Measurements from ENCODE around the gene ZP4. TPM values are rescaled to one million over a fixed set of nuclear protein-coding genes. Genes with fewer than 3 reads are reported as not detected.

Gene ZP4
- total RNA-seq, 2 experiments from 2014 or later: not detected

GRCh38 chr1:237879195-237879594, 11.5 kb downstream of the ZP4 start:
- H3K36me3 Mint-ChIP-seq (ENCODE audit: low read depth): no peaks in the 10 kb centered on the region
- ChIA-PET POLR2A (no interaction called here), CTCF (no interaction called here)
- Histone ChIP-seq H3K4me3 (ENCODE audit: low read length) (no peak overlapping the region), H3K36me3 (ENCODE audit: insufficient read depth, low read length) (no peaks in the 10 kb centered on the region), H3K27ac (ENCODE audit: low read depth in 1 of 2, low read length in 2 of 2) (no peak overlapping the region), H3K27me3 (ENCODE audit: control insufficient read depth in 1 of 2, insufficient read depth in 2 of 2, low read length in 2 of 2) (no peaks in the 10 kb centered on the region), H3K4me1 (ENCODE audit: insufficient read depth, low read length) (no peaks in the 10 kb centered on the region), H3K9me3 (ENCODE audit: control insufficient read depth in 1 of 2, insufficient read depth in 1 of 2, low read length in 2 of 2) (no peaks in the 10 kb centered on the region)
- H3K27me3 Mint-ChIP-seq: no peaks in the 10 kb centered on the region
- intact Hi-C loops (cut with DNase I, micrococcal nuclease): no loop called here
- no peak for DNase-seq
- TF ChIP-seq, protein P1, sequence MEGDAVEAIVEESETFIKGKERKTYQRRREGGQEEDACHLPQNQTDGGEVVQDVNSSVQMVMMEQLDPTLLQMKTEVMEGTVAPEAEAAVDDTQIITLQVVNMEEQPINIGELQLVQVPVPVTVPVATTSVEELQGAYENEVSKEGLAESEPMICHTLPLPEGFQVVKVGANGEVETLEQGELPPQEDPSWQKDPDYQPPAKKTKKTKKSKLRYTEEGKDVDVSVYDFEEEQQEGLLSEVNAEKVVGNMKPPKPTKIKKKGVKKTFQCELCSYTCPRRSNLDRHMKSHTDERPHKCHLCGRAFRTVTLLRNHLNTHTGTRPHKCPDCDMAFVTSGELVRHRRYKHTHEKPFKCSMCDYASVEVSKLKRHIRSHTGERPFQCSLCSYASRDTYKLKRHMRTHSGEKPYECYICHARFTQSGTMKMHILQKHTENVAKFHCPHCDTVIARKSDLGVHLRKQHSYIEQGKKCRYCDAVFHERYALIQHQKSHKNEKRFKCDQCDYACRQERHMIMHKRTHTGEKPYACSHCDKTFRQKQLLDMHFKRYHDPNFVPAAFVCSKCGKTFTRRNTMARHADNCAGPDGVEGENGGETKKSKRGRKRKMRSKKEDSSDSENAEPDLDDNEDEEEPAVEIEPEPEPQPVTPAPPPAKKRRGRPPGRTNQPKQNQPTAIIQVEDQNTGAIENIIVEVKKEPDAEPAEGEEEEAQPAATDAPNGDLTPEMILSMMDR (IDR thresholded peaks at IDR 0.05): no peak
- no peak overlapping the region for H3K4me3 Mint-ChIP-seq
- H3K9me3 Mint-ChIP-seq: peaks cover 2% of the 10 kb centered on the region
- no peaks in the 10 kb centered on the region for H3K4me1 Mint-ChIP-seq (ENCODE audit: low read depth)
- no peak overlapping the region for H3K27ac Mint-ChIP-seq
- ATAC-seq (ENCODE audit: poor library complexity): no peak

DNA sequence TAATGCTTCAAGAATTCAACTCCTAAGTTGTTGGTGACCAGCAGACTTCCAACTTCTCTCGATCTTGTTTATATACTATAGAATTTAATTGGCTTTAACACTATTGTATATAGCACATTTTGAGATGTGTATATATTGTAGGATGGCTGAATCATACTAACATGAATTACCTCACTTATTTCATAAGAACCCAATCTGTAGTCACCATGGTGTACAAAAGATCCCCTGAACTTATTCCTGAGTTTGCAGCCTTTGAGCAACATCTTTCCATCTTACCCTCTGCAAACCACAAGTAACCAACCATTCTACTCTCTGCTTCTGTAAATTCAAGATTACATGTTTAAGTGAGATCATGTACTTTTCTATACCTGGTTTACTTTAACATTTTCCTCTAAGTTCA, 12.3 kb downstream of the ZP4 start:
- intact Hi-C loops (cut with DNase I, micrococcal nuclease): no loop called here
- TF ChIP-seq, protein P1 (IDR thresholded peaks at IDR 0.05): no peak
- H3K27ac Mint-ChIP-seq: no peak overlapping the region

DNA sequence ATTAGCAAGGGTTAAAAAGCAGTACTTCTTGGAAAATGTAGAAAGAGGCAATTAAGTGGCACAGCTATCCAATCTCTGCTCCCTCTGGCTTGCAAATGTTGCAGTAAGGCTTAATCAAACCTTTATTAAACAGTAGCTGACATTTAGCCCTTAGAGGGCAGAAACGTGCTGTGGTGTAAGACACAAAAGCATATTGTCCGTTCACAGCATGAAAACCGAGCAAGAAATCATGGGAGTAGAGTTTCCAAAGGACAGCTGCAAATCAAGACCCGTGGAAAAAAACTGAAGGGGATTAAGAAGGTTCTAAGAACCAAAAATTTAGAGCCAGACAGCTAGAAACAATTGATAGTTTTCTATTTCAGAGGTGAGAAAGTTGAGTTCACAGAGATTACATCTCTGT, 13.1 kb downstream of the ZP4 start:
- Histone ChIP-seq H3K27ac (ENCODE audit: low read depth in 1 of 2, low read length in 2 of 2) (no peak overlapping the region), H3K4me3 (ENCODE audit: low read length) (no peak overlapping the region), H3K4me1 (ENCODE audit: insufficient read depth, low read length) (no peaks in the 10 kb centered on the region), H3K9me3 (ENCODE audit: control insufficient read depth in 1 of 2, insufficient read depth in 1 of 2, low read length in 2 of 2) (no peaks in the 10 kb centered on the region), H3K27me3 (ENCODE audit: control insufficient read depth in 1 of 2, insufficient read depth in 2 of 2, low read length in 2 of 2) (no peaks in the 10 kb centered on the region), H3K36me3 (ENCODE audit: insufficient read depth, low read length) (no peaks in the 10 kb centered on the region)
- Mint-ChIP-seq H3K9me3 (peaks cover under 1% of the 10 kb centered on the region), H3K4me1 (ENCODE audit: low read depth) (no peaks in the 10 kb centered on the region), H3K4me3 (no peak overlapping the region), H3K27ac (no peak overlapping the region), H3K27me3 (no peaks in the 10 kb centered on the region), H3K36me3 (ENCODE audit: low read depth) (no peaks in the 10 kb centered on the region)
- POLR2A ChIA-PET: no interaction called here
- no peak for DNase-seq
- TF ChIP-seq, protein P1 (IDR thresholded peaks at IDR 0.05): no peak
- intact Hi-C loops (cut with DNase I, micrococcal nuclease): no loop called here
- ATAC-seq (ENCODE audit: poor library complexity): no peak
- CTCF ChIA-PET: no interaction called here

More for the DNA sequence above, 12.3 kb downstream of the ZP4 start:
- Mint-ChIP-seq H3K4me1 (ENCODE audit: low read depth) (no peaks in the 10 kb centered on the region), H3K9me3 (peaks cover 2% of the 10 kb centered on the region), H3K36me3 (ENCODE audit: low read depth) (no peaks in the 10 kb centered on the region), H3K27me3 (no peaks in the 10 kb centered on the region), H3K4me3 (no peak overlapping the region)
- H3K27me3 ChIP-seq (ENCODE audit: control insufficient read depth in 1 of 2, insufficient read depth in 2 of 2, low read length in 2 of 2): no peaks in the 10 kb centered on the region
- CTCF ChIA-PET: no interaction called here
- ATAC-seq (ENCODE audit: poor library complexity) (no peak), DNase-seq (no peak)
- no peaks in the 10 kb centered on the region for H3K9me3 ChIP-seq (ENCODE audit: control insufficient read depth in 1 of 2, insufficient read depth in 1 of 2, low read length in 2 of 2)
- POLR2A ChIA-PET: no interaction called here
- H3K4me1 ChIP-seq (ENCODE audit: insufficient read depth, low read length): no peaks in the 10 kb centered on the region
- H3K4me3 ChIP-seq (ENCODE audit: low read length): no peak overlapping the region
- no peak overlapping the region for H3K27ac ChIP-seq (ENCODE audit: low read depth in 1 of 2, low read length in 2 of 2)
- no peaks in the 10 kb centered on the region for H3K36me3 ChIP-seq (ENCODE audit: insufficient read depth, low read length)
